Adipocyte (in vitro differentiated cells): ENCODE measurements around the gene GPR18.
A peak's percentile ranks its signal among the peaks of the same experiment; 100 is the strongest.

Experiments
- DNase-seq: peaks from one replicate; pipeline ENCODE4 v3.0.0-alpha.2; 2015; ENCODE audit warnings: low read depth
- H3K27me3 ChIP-seq: replicated peaks from 2 replicates; pipeline ENCODE4 v1.7.0; 2013; ENCODE audit warnings: mild to moderate bottlenecking, low read length, moderate library complexity; ENCODE audit not compliant: control insufficient read depth, insufficient read depth
- H3K36me3 ChIP-seq: 2 replicates; pipeline ENCODE4 v1.7.0; 2013; ENCODE audit warnings: low read length, mild to moderate bottlenecking, moderate library complexity; ENCODE audit not compliant: control insufficient read depth, insufficient read depth, severe bottlenecking
- H3K4me1 ChIP-seq: 2 replicates; pipeline ENCODE4 v1.7.0; 2013; ENCODE audit warnings: mild to moderate bottlenecking, low read length, moderate library complexity; ENCODE audit not compliant: control insufficient read depth, insufficient read depth
- H3K4me3 ChIP-seq: 2 replicates; pipeline ENCODE4 v1.7.0; 2013; ENCODE audit warnings: mild to moderate bottlenecking, low read length, moderate library complexity
- H3K9ac ChIP-seq: 2 replicates; pipeline ENCODE4 v1.7.0; 2013; ENCODE audit warnings: mild to moderate bottlenecking, low read length, moderate library complexity
- H3K9me3 ChIP-seq: 2 replicates; pipeline ENCODE4 v1.7.0; 2013; ENCODE audit warnings: mild to moderate bottlenecking, low read length, moderate library complexity; ENCODE audit not compliant: control insufficient read depth

The GPR18 gene

GRCh38 chr13:99227331-99227900 lies 30.8 kb downstream of the GPR18 start:
- Histone ChIP-seq H3K9me3 (no peaks in the 10 kb centered on the region), H3K36me3 (no peaks in the 10 kb centered on the region), H3K4me1 (peaks cover 40% of the 10 kb centered on the region), H3K4me3 (no peak overlapping the region), H3K9ac (no peak overlapping the region), H3K27me3 (no peaks in the 10 kb centered on the region)
- no peak for DNase-seq

GRCh38 chr13:99226513-99226912 lies 31.7 kb downstream of the GPR18 start:
- no peaks in the 10 kb centered on the region for H3K9me3 ChIP-seq
- H3K9ac ChIP-seq: no peak overlapping the region
- no peaks in the 10 kb centered on the region for H3K27me3 ChIP-seq
- H3K4me1 ChIP-seq: peaks cover 42% of the 10 kb centered on the region
- no peak overlapping the region for H3K4me3 ChIP-seq
- no peaks in the 10 kb centered on the region for H3K36me3 ChIP-seq
- DNase-seq: no peak

- no peaks in the 10 kb centered on the region for H3K36me3 ChIP-seq
- no peak for DNase-seq
- H3K4me1 ChIP-seq: peaks cover 41% of the 10 kb centered on the region
- no peaks in the 10 kb centered on the region for H3K9me3 ChIP-seq
- H3K4me3 ChIP-seq: no peak overlapping the region
- no peak overlapping the region for H3K9ac ChIP-seq
- H3K27me3 ChIP-seq: no peaks in the 10 kb centered on the region
Observed at GRCh38 chr13:99225078-99225477, 33.1 kb downstream of the GPR18 start.

GRCh38 chr13:99224021-99224420 lies 34.2 kb downstream of the GPR18 start:
- Histone ChIP-seq H3K36me3 (no peaks in the 10 kb centered on the region), H3K4me1 (peaks cover 37% of the 10 kb centered on the region), H3K9me3 (no peaks in the 10 kb centered on the region), H3K27me3 (no peaks in the 10 kb centered on the region), H3K9ac (no peak overlapping the region), H3K4me3 (no peak overlapping the region)
- no peak for DNase-seq

- peaks cover 38% of the 10 kb centered on the region for H3K4me1 ChIP-seq
- no peaks in the 10 kb centered on the region for H3K9me3 ChIP-seq
- no peak overlapping the region for H3K4me3 ChIP-seq
- no peaks in the 10 kb centered on the region for H3K27me3 ChIP-seq
- H3K36me3 ChIP-seq: no peaks in the 10 kb centered on the region
- H3K9ac ChIP-seq: no peak overlapping the region
- peak; percentile 7 for DNase-seq
Observed at GRCh38 chr13:99223587-99223986, 34.6 kb downstream of the GPR18 start.

- H3K4me1 ChIP-seq: peaks cover 44% of the 10 kb centered on the region
- no peaks in the 10 kb centered on the region for H3K27me3 ChIP-seq
- no peak overlapping the region for H3K9ac ChIP-seq
- H3K4me3 ChIP-seq: no peak overlapping the region
- DNase-seq: no peak
- H3K36me3 ChIP-seq: no peaks in the 10 kb centered on the region
- H3K9me3 ChIP-seq: no peaks in the 10 kb centered on the region
Observed at GRCh38 chr13:99221567-99222239, 36.5 kb downstream of the GPR18 start.

- H3K27me3 ChIP-seq: no peaks in the 10 kb centered on the region
- H3K9me3 ChIP-seq: no peaks in the 10 kb centered on the region
- H3K36me3 ChIP-seq: no peaks in the 10 kb centered on the region
- no peak for DNase-seq
- no peak overlapping the region for H3K9ac ChIP-seq
- H3K4me3 ChIP-seq: no peak overlapping the region
- peaks cover 36% of the 10 kb centered on the region for H3K4me1 ChIP-seq
Observed at GRCh38 chr13:99220199-99220935, 37.8 kb downstream of the GPR18 start.

- peaks cover 30% of the 10 kb centered on the region for H3K4me1 ChIP-seq
- DNase-seq: no peak
- no peaks in the 10 kb centered on the region for H3K9me3 ChIP-seq
- no peak overlapping the region for H3K9ac ChIP-seq
- no peak overlapping the region for H3K4me3 ChIP-seq
- H3K36me3 ChIP-seq: no peaks in the 10 kb centered on the region
- no peaks in the 10 kb centered on the region for H3K27me3 ChIP-seq
Observed at GRCh38 chr13:99218969-99219368, 39.2 kb downstream of the GPR18 start.

- no peak for DNase-seq
- Histone ChIP-seq H3K9me3 (no peaks in the 10 kb centered on the region), H3K9ac (no peak overlapping the region), H3K4me3 (peak overlapping the region; percentile 12), H3K27me3 (no peaks in the 10 kb centered on the region), H3K4me1 (peaks cover 25% of the 10 kb centered on the region), H3K36me3 (no peaks in the 10 kb centered on the region)
Observed at GRCh38 chr13:99218545-99218944, 39.6 kb downstream of the GPR18 start.

GRCh38 chr13:99218126-99218525 lies 40.1 kb downstream of the GPR18 start:
- H3K27me3 ChIP-seq: no peaks in the 10 kb centered on the region
- no peak overlapping the region for H3K9ac ChIP-seq
- H3K4me3 ChIP-seq: peak overlapping the region; percentile 12
- H3K4me1 ChIP-seq: peaks cover 21% of the 10 kb centered on the region
- DNase-seq: no peak
- no peaks in the 10 kb centered on the region for H3K36me3 ChIP-seq
- H3K9me3 ChIP-seq: no peaks in the 10 kb centered on the region

GRCh38 chr13:99217461-99218110 lies 40.6 kb downstream of the GPR18 start:
- H3K9ac ChIP-seq: no peak overlapping the region
- no peaks in the 10 kb centered on the region for H3K9me3 ChIP-seq
- H3K27me3 ChIP-seq: no peaks in the 10 kb centered on the region
- no peaks in the 10 kb centered on the region for H3K36me3 ChIP-seq
- DNase-seq: no peak
- peaks cover 21% of the 10 kb centered on the region for H3K4me1 ChIP-seq
- no peak overlapping the region for H3K4me3 ChIP-seq
